HG02870 (cell line): ENCODE results near the gene ZC3H12C.
A peak's percentile ranks its signal among the peaks of the same experiment; 100 is the strongest.

Experiments used
- ATAC-seq: cut with Tn5 transposase; IDR thresholded peaks from one replicate; pipeline ENCODE4 v1.9.1; 2021; ENCODE audit warnings: mild to moderate bottlenecking, moderate library complexity; ENCODE audit not compliant: unreplicated experiment

Gene ZC3H12C

GRCh38 chr11:110096496-110096895 lies 3.3 kb downstream of the ZC3H12C start:
- ATAC-seq, result no peak

- ATAC-seq, result no peak
Observed at GRCh38 chr11:110097459-110098012, 4.3 kb downstream of the ZC3H12C start.

- ATAC-seq, result peak; percentile 65
Observed at GRCh38 chr11:110098645-110099044, 5.5 kb downstream of the ZC3H12C start.

- ATAC-seq, result no peak
Observed at GRCh38 chr11:110100476-110101240, 7.5 kb downstream of the ZC3H12C start.

GRCh38 chr11:110106713-110107274 lies 13.6 kb downstream of the ZC3H12C start:
- no peak for ATAC-seq

- ATAC-seq, result no peak
Observed at GRCh38 chr11:110110854-110111253, 17.7 kb downstream of the ZC3H12C start.

GRCh38 chr11:110112457-110112856 lies 19.3 kb downstream of the ZC3H12C start:
- ATAC-seq, result no peak

- no peak for ATAC-seq
Observed at GRCh38 chr11:110113505-110113904, 20.3 kb downstream of the ZC3H12C start.

GRCh38 chr11:110113973-110114372 lies 20.8 kb downstream of the ZC3H12C start:
- ATAC-seq, result no peak

GRCh38 chr11:110119317-110119716 lies 26.1 kb downstream of the ZC3H12C start:
- no peak for ATAC-seq

- no peak for ATAC-seq
Observed at GRCh38 chr11:110121204-110121603, 28.0 kb downstream of the ZC3H12C start.

GRCh38 chr11:110123003-110123402 lies 29.8 kb downstream of the ZC3H12C start:
- ATAC-seq, result peak; percentile 73

- no peak for ATAC-seq
Observed at GRCh38 chr11:110124605-110125004, 31.4 kb downstream of the ZC3H12C start.

GRCh38 chr11:110125632-110126031 lies 32.4 kb downstream of the ZC3H12C start:
- no peak for ATAC-seq

- ATAC-seq, result no peak
Observed at GRCh38 chr11:110126936-110127335, 33.7 kb downstream of the ZC3H12C start.

GRCh38 chr11:110128161-110128560 lies 35.0 kb downstream of the ZC3H12C start:
- no peak for ATAC-seq

- no peak for ATAC-seq
Observed at GRCh38 chr11:110130642-110131238, 37.5 kb downstream of the ZC3H12C start.

GRCh38 chr11:110131386-110132123 lies 38.4 kb downstream of the ZC3H12C start:
- no peak for ATAC-seq

GRCh38 chr11:110133160-110133559 lies 40.0 kb downstream of the ZC3H12C start:
- no peak for ATAC-seq

GRCh38 chr11:110134110-110134509 lies 40.9 kb downstream of the ZC3H12C start:
- no peak for ATAC-seq

- no peak for ATAC-seq
Observed at GRCh38 chr11:110141812-110142211, 48.6 kb downstream of the ZC3H12C start.
